IPS-18c (cell line): ENCODE measurements around the gene FNIP1.
"Not testable (repeated sequence)": the region's sequence is repeated elsewhere in the genome, so short reads cannot be mapped to it uniquely, and the experiment has no call there.

Experiments
- H3K4me3 ChIP-seq: 2 replicates; pipeline ENCODE4 v1.7.0; 2013; ENCODE audit warnings: low read depth, mild to moderate bottlenecking, low read length, moderate library complexity; ENCODE audit not compliant: insufficient read depth
- H3K9me3 ChIP-seq: one replicate; pipeline ENCODE4 v1.6.1; 2013; ENCODE audit warnings: mild to moderate bottlenecking, low read length, moderate library complexity; ENCODE audit not compliant: control insufficient read depth, insufficient read depth

Gene FNIP1

DNA sequence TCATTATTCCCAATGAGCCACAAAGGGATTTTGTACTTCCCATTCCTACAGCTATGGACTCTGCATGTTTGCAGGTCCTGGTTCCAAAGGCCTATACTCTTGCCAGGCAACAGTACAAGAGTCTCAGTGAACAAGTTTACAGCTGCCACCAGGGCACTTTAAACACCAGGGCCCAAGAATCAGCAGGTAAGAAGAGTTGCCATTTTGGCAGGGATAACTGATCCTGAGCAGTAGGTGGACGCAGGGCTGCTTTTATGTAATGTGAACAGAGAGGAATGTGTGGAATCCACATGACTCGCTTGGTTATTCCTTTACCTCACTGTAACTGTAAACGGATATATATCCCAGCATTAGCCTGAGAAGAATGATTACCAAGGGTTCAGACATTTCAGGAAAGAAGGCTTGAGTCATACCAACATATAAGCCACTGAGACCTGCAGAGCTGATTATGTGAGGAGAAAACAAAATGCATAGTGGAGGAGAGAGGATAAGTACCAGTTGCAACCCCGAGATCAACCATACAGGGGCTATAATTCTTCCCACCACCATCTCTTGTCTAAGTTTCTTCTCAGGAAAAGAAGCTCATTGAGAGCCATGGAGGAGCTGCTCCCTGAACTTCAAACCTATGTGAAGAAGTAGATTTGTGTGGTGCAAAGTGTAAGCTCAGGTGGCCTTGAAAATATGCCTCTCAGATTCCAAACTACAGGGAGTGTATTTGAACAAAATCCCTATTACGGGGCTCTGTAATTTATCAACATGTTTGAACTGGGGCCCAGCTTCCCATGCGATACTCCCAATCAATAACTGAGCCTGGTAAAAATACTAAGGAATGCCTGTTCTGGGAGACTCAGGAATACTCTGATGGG, 186.4 kb downstream of the FNIP1 start:
- H3K9me3 ChIP-seq, result no peaks in the 10 kb centered on the region
- no peak overlapping the region for H3K4me3 ChIP-seq

DNA sequence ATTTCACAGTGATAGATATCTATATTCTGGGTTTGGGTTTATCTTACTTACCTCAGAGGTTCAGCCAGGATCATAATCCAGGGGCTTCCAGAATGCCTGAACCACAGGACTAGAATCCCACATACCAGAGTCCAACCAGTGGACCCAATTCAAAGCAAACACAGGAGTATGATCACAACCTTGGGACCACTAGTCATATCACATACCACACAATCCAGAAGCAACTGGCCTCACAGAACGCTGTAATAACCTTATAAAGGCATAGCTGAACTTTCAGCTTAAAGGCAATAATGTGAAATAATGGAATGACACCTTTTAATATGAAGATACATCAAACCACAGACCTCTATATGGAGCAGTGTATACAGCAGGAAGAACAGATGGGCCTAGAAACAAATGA, 187.0 kb downstream of the FNIP1 start:
- H3K9me3 ChIP-seq, result no peaks in the 10 kb centered on the region
- H3K4me3 ChIP-seq, result no peak overlapping the region

DNA sequence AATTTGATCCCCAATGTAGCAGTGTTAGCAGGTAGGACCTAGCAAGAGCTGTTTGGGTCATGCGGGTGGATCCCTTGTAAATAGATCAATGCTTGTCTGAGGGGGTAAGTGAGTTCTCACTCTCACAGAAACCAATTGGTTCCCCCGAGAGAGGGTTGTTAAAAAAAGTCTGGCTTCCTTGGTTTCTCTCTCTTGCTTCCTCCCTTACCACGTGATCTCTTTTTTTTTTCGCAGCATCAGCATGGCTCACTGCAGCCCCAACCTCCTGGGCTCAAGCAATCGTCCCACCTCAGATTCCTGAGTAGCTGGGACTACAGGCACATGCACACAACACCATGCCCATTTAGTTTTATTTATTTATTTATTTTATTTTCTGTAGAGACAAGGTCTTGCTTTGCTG, 188.2 kb downstream of the FNIP1 start:
- H3K4me3 ChIP-seq, result no peak overlapping the region
- H3K9me3 ChIP-seq, result no peaks in the 10 kb centered on the region

DNA sequence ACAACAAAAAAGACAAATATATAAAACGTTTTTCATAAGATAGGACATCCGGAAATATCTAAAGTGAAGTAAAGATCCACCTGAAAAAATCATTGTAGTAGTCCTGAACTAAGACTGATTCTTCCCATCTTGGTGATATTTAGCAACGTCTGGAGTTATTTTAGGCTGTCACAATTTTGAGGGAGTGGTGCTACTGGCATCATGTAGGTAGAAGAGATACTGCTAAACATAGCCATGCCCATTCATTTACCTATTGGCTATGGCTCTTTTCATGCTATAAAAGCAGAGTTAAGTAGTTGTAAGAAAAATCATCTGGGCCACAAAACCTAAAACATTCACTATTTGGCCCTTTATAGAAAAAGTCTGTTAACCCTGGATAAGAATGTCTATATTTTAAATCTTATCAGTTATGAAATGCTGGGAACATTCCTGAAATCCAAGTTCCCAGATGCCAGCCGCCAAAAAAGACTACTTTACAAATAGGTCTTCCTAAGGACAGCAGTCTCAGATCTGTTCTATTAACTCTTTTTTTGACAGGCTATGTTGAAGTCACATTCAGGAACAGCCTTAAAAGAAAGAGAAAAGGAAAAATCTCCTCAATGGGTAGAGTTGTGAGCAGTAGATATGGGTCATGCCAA, 188.8 kb downstream of the FNIP1 start:
- no peaks in the 10 kb centered on the region for H3K9me3 ChIP-seq
- no peak overlapping the region for H3K4me3 ChIP-seq

DNA sequence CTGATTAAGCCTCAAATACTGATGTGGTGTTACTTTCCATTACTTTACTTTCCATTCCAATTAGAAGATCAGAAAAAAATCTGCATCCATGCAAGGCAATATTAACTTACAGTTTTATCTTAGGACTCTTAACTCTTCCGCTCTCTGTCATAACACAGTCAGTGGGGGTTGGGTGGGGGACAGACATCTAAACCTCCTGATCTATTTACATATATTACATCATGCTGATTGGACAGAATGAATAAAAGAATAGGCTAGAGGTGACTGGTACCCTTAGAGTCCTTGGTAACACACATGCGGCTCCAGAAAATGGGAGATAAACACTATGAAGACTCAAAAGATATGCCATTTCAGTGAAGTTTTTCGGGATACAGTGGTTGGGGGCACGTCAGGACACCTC, 189.4 kb downstream of the FNIP1 start:
- Histone ChIP-seq H3K9me3 (no peaks in the 10 kb centered on the region), H3K4me3 (no peak overlapping the region)

DNA sequence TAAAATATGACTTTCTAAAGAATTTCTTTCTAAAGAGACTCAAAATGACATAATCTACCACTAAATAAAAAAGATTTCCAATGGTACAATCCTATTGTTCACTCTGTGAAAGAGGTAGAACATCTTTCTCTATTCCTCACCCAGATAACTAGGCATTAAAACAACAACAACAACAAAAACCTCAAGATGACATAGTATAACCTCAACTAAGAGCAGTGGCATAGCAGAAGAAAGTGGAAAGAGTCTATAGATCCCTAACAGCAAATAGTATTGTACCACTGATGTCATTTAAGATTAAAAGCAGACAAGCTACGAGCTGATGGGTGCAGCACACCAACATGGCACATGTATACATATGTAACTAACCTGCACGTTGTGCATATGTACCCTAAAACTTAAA, 191.7 kb downstream of the FNIP1 start:
- Histone ChIP-seq H3K9me3 (no peaks in the 10 kb centered on the region), H3K4me3 (no peak overlapping the region)

DNA sequence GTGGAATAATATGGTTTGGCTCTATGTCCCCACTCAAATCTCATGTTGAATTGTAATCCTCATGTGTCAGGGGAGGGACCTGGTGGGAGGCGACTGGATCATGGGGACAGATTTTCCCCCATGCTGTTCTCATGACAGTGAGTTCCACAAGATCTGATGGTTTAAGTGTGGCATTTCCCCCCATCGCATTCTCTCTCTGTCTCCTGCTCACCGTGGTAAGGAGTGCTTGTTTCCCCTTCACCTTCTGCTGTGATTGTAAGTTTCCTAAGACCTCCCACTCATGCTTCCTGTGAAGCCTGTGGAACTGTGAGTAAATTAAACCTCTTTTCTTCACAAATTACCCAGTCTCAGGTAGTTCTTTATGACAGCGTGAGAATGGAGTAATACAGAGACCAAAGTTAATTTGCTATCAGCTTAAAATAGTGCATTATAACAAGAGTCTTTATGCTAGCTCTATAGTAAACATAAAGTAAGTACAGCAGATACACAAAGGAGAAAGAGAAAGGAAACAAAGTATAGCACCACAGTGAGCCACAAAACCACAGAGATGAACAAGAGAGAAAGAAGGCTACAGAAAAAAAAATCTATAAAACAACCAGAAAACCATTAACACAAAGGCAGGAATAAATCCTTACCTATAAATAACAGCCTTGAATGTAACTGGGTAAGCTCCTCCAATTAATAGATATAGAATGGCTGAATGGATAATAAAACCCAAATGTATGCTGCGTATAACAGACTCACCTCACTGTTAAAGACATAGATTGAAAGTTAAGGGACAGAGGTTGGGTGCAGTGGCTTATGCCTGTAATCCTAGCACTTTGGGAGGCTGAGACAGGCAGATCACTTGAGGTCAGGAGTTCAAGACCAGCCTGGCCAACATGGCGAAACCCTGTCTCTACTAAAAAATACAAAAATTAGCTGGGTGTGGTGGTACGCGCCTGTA, 201.5 kb downstream of the FNIP1 start:
- Histone ChIP-seq H3K4me3 (no peak overlapping the region), H3K9me3 (no peaks in the 10 kb centered on the region)

DNA sequence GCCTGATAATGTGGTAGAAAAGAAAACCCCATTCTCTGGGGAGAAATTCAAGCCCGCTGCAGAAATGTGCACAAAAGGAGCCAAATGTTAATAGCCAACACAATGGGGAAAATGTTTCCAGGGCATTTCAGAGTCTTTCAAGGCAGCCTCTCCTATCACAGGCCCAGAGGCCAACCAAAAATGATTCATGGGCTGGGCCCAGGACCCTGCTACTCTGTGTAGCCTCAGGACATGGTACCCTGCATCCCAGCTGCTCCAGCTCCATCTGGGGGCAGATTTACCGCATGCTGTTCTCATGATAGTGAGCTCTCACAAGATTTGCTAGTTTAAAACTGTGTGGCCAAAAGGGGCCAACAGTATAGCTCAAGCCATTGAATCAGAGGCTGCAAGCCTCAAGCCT, 202.9 kb downstream of the FNIP1 start:
- H3K9me3 ChIP-seq, result no peaks in the 10 kb centered on the region
- H3K4me3 ChIP-seq, result no peak overlapping the region

DNA sequence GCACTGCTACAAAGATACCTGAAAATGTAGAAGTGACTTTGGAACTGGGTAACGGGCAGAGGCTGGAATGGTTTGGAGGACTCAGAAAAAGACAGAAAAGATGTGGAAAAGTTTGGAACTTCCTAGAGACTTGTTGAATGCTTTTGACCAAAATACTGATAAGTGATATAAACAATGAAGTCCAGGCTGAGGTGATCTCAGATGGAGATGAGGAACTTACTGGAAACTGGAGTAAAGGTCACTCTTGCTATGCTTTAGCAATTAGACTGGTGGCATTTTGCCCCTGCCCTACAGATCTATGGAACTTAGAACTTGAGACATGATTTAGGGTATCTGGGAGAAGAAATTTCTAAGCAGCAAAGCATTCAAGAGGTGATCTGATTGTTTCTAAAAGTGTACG, 203.4 kb downstream of the FNIP1 start:
- not testable (repeated sequence) for H3K4me3 ChIP-seq, H3K9me3 ChIP-seq
